HL-60/S4 (cell line): ENCODE results near the gene SNAPC4.

ENCODE experiments used
- in situ Hi-C: fragments of 300-500 bp; cut with MboI; formaldehyde crosslinking; loops from 2 replicates; pipeline ENCODE4 v1.14.3; 2022; ENCODE audit warnings: low sequenced_read_pairs

The SNAPC4 gene

DNA sequence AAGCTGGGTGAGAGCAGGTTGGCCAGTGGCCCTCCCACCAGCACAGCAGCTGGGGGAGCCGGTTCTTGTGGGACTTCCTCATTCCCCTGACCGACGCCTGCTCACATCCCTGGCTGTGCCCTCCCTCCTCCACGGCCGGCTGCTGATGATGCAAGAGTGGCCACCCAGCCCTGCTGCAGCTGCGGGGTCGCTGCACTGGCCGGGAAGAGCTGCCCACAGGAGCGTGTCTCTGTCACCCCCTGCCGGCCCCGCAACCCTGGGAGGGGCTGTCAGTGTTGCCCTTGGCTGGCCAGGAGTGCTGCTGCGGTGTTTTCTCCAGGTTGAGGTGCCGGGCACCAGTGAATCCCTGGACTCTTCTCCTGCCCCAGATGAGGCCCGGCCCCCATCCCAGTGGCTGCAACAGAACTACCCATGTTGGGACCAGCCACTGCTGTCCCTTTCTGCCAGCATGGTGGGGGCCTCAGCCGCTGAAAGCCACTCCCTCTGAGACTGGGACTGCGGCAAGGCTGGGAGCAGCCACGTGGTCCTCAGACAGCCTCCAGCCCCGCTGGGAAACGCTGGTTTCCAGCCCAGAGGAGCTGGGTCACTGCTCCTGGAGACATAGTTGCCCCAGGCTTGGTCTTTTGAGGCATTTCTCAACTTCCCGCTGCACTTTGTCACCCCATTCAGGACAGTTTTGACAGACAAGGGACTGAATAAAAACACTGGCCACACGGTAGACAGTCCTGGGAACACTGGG, 27.2 kb downstream of the SNAPC4 start:
- in situ Hi-C loops: no loop called here

GRCh38 chr9:136372006-136372405, 28.0 kb downstream of the SNAPC4 start:
- in situ Hi-C loops: no loop called here

- in situ Hi-C loops: no loop called here
Measured at GRCh38 chr9:136371533-136371880, 28.5 kb downstream of the SNAPC4 start.

GRCh38 chr9:136370687-136371532, 29.1 kb downstream of the SNAPC4 start:
- in situ Hi-C loops: no loop called here

DNA sequence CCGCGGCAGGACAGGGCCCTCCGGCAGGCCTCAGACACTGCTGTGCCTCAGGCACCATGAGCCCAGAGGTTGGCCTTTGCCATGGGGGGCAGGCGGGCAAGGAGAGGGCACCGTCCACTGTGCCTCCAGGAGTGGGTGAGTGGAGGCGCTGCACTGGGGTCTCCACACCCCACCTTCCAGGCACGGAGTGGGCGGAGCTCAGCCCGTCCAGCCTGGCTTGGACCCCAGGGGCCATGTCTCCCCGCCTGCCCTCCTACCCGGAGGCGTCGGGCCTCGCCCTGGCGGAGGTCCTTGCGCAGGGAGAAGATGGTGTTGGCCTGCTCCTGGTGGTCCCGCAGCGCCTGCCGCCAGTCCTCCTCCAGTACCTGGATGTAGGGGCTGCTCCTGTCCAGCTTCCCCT, 29.9 kb downstream of the SNAPC4 start:
- in situ Hi-C loops: no loop called here

- in situ Hi-C loops: no loop called here
Measured at GRCh38 chr9:136368190-136368589, 31.8 kb downstream of the SNAPC4 start.

GRCh38 chr9:136367296-136368145, 32.4 kb downstream of the SNAPC4 start:
- in situ Hi-C loops: no loop called here

GRCh38 chr9:136366826-136367225, 33.1 kb downstream of the SNAPC4 start:
- in situ Hi-C loops: no loop called here

- in situ Hi-C loops: no loop called here
Measured at GRCh38 chr9:136365775-136366222, 34.2 kb downstream of the SNAPC4 start.

DNA sequence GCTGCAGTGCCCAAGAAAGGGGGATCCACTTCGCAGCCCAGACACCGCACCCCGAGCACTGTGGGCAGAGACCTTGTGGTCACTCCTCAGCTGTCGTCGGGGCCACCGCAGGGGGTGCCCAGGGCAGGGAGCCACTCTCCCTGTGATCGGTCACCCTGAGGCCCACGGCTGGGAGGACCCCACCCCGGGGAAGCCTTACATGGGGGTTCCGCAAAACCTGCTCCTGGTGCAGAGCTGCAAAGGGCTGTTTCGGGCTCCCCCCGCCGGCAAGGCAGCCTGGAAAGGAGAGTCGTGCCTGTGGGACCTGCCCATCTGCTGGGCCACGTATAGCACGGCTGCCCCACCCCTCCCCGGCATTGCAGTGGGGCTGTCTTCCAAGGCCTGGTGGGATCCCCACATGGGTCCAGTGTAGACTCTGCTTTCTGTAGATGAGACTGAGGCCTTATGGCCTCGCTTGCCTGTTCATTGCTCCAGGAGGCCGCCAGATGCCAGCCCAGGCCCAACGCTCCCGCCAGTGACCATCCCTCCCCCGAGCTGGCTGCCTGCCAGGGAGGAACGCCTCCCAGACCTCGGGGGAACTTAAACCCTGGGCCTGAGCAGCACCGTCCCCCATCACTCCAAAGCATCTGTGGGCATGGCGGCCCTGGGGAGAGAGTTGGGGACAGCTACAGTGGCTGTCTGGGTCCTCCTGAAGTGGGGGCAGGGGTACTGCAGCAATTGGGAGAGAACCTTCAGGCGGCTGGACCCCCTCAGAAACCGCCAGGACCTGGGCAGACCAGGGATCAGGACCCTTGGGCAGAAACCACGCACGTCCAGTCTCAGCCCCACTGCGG, 34.8 kb downstream of the SNAPC4 start:
- in situ Hi-C loops: no loop called here

DNA sequence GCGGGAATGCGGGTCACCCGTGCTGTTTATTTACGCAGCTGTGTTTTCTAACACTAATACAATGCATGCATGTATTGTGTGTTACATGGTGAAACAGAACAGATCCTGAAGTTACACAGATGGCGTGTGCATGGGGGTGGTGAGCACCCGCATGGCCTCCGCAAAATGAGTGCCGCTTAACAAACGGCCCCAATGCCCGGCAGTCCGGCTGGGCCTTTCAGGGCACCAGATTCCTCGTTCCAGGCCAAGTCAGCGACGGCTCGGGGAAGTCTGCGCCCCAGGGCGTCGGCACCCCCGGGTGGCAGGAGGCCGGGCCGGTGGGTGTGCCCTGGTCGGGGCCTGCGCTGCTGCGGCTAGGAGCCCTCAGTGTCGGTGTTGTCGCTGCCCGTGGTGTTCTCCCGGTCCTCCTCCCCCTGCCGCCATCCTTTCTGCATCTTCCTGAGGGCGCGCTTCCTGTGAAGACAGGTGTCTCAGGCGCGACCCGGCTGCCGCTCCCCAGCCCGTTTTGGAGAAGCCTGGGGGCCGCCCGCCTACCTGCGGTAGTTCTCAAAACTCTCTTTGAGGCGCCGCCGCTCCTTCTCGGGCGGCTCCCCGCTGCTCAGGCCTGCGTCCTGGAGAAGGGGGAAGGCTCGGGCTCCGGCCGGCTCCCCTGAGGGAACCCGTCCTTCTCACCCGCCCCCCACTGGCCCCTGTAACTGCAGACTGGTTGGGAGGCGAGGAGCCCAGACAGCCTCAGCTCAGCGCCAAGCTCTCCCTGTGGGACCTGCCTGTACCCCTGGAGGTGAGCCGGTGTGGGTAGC, 35.8 kb downstream of the SNAPC4 start:
- in situ Hi-C loops: no loop called here

GRCh38 chr9:136363106-136363948, 36.6 kb downstream of the SNAPC4 start, which contains the start of gene DNLZ:
DNLZ (minus strand) TSS chr9:136363744; CDS start chr9:136363714, 30 bp downstream.
- in situ Hi-C loops: no loop called here

GRCh38 chr9:136362450-136362784, 37.6 kb downstream of the SNAPC4 start:
- in situ Hi-C loops: no loop called here

DNA sequence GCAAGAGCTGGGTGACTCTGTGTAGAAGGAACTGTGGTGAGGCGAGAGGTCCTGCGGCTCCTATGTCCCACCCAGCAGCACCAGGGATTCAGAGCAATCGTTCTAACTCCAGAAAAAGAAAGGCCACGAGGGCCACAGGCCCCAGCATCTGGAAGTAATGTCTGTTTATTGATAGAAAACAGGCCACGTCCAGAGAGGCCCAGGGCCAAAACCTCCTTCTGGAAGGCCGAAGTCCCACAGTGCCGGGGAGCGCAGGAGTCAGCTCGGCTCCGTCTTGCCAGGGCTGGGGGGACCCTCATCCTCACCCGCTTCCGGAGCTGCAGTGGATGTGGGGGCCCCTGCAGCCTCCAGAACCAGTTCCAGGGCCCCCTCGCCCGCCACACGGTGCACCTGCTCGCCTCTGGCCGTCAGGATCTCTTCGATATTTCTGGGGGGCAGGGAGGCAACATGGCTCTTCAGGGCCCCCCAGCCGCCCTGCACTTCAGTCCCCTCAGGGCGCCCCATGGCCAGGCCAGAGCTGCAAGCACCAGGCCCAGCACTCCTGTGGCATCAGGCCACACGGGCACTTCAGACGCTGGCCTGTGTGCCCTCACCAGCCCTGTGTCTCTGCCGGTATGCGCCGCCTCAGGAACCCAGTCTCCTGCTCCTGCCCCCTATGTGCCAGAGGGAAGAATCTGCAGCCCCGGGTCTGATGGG, 38.1 kb downstream of the SNAPC4 start:
- in situ Hi-C loops: no loop called here

DNA sequence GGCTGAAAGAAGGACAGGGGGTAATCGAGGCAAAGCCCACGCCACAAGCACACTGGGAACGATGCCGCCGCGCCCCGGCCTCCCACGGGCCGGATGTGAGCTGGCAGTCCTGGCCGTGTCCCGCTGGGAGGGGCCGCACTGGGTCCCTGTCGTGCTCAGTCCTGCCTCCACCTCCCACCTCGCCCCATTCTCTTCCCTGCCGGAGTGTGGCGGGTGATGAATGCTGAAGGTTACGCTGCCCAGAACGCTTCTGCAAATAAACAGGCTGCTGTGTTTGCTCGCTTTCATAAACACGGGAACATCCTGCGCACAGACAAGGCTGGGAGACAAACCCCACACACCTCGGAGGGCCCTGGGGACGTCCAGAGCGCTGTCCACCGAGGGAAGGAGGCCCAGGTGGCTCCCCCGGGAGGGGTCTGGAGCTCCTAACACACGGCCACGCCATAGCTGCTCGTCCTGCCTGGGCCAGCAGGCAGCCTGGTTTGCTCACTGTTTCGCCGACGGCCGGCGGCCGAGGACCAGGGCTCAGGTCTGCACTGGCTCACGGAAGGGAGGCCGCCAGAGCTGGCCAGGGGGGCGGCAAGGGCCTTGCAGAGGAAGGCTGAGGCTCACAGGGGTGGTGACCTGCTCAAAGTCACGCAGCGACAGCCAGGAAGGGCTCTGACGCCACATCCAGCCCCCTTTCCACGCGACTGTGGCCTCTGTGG, 38.8 kb downstream of the SNAPC4 start:
- in situ Hi-C loops: no loop called here

DNA sequence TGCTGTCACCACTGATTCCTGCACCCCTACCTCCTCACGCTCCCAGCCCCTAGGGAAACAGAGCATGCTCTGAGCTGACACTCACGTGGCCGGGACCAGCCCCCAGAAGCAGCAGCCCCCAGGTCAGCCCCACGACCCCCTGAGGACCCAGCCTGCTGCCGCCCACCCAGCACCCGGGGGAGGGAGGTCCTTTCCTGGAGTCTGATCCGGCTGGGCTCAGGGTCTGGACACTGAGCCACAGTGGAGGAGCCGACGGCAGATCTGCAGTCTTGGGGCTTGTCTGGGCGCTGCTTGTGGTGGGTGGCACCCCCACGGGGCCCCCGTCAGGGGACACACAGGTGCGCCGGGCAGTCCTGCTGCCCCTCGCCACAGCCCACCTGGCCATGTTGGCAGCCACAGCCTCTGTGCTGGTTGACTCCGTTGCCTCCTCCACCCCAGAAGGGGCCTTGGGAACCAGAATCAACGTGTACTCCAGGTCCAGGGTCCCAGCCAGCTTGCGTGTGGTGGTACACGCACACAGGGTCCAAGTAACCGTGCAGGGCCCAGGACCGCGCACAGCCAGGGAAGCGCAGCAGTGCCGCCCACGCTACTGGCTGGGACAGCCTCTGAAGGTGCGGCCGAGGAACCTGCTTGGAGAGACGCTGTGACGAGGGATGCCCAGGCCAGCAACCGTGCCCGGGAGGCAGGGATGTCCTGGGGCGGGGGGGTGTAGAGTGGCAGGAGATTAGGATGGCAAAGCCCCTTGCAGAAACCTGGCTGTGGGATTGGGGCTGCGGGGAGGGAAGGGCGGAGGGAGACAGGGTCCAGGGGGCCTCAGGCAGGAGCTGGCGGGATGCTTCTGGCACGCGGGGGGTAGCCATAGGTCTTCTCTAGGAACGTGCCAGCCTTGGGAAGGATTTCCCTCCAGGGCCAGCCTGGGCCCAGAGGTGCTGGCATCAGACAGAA, 39.9 kb downstream of the SNAPC4 start:
- in situ Hi-C loops: no loop called here
